HG02981 (cell line): Measurements from ENCODE around the gene NME8.
"Not testable (repeated sequence)": the region's sequence is repeated elsewhere in the genome, so short reads cannot be mapped to it uniquely, and the experiment has no call there.

Experiments used
- ATAC-seq: cut with Tn5 transposase; IDR thresholded peaks from one replicate; pipeline ENCODE4 v1.9.1; 2021; ENCODE audit warnings: mild to moderate bottlenecking, moderate library complexity; ENCODE audit not compliant: unreplicated experiment

NME8 gene

GRCh38 chr7:37848297-37848696 is at the start of gene NME8:
NME8 (plus strand) TSS chr7:37848597; CDS start chr7:37850267, 1,670 bp downstream.
- ATAC-seq = no peak

- ATAC-seq = no peak
Measured at GRCh38 chr7:37806152-37806551, 42.2 kb upstream of the NME8 start.

GRCh38 chr7:37812161-37812580 is 36.2 kb upstream of the NME8 start:
- ATAC-seq = not testable (repeated sequence)

- peak; percentile 62 for ATAC-seq
Measured at GRCh38 chr7:37815671-37816371, 32.6 kb upstream of the NME8 start.

GRCh38 chr7:37816922-37817590 is 31.3 kb upstream of the NME8 start:
- ATAC-seq = no peak

GRCh38 chr7:37817591-37817960 is 30.8 kb upstream of the NME8 start:
- no peak for ATAC-seq

- ATAC-seq = no peak
Measured at GRCh38 chr7:37817996-37818720, 30.2 kb upstream of the NME8 start.

- ATAC-seq = no peak
Measured at GRCh38 chr7:37820708-37821468, 27.5 kb upstream of the NME8 start.

GRCh38 chr7:37822946-37823345 is 25.5 kb upstream of the NME8 start:
- no peak for ATAC-seq

GRCh38 chr7:37823557-37823956 is 24.8 kb upstream of the NME8 start:
- ATAC-seq = no peak

GRCh38 chr7:37825038-37825437 is 23.4 kb upstream of the NME8 start:
- no peak for ATAC-seq

GRCh38 chr7:37826825-37827224 is 21.6 kb upstream of the NME8 start:
- ATAC-seq = no peak

GRCh38 chr7:37831244-37831643 is 17.2 kb upstream of the NME8 start:
- ATAC-seq = no peak

GRCh38 chr7:37832194-37832593 is 16.2 kb upstream of the NME8 start:
- peak; percentile 86 for ATAC-seq

GRCh38 chr7:37833107-37833817 is 15.1 kb upstream of the NME8 start:
- ATAC-seq = no peak

- ATAC-seq = no peak
Measured at GRCh38 chr7:37833818-37834146, 14.6 kb upstream of the NME8 start.

GRCh38 chr7:37853468-37853867 is 5.1 kb downstream of the NME8 start:
- no peak for ATAC-seq

GRCh38 chr7:37882086-37882485 is 33.7 kb downstream of the NME8 start:
- no peak for ATAC-seq

- no peak for ATAC-seq
Measured at GRCh38 chr7:37893359-37893758, 45.0 kb downstream of the NME8 start.

- ATAC-seq = no peak
Measured at GRCh38 chr7:37894671-37895070, 46.3 kb downstream of the NME8 start.
